ENCODE data around the gene RSAD1. TPM values are rescaled to one million over a fixed set of nuclear protein-coding genes. Genes with fewer than 3 reads are reported as not detected.

Gene RSAD1
- total RNA-seq, 3 donors from 2014 or later (not counting 1 experiment from before 2014, with no cell fraction given): 49.0 to 71.3 (median 56.5) TPM

DNA sequence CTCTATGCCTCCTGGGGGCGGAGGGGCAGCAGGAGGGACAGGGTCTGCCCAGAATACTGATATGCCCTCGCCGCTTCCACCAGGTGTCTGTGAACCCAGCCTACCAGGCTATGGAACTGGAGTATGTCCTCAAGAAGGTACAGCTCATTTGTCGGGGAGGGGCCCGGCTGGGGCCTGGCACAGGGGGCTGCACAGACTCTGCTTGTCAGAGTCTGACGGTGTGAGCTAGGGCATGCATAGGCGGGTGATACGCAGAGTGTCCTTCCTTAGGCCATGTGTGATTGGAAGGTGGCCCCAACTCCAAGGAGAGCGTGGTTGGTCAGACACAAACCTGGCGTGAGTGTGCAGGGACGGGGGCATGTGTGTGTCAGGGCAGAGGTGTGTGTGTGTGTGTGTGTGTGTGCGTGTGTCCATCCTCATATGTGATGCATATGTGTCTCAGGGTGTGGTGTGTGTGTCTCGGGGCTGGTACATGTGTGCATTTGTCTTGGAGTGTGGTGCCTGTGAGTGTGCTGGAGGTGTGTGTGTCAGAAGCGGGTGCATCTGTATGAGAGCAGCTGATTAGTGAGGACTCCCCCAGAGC lies 17.0 kb upstream of the RSAD1 start:
- H3K27me3 Mint-ChIP-seq (ENCODE audit: low read depth in 2 of 2): no peaks in the 10 kb centered on the region
- H3K27ac ChIP-seq (ENCODE audit: low read length): no peak overlapping the region
- no peak for DNase-seq
- H3K4me1 Mint-ChIP-seq: peaks cover 0 to under 1% of the 10 kb centered on the region in 2 donors
- no peaks in the 10 kb centered on the region for H3K36me3 Mint-ChIP-seq
- H3K4me1 ChIP-seq (ENCODE audit: control insufficient read depth, insufficient read depth, low read length): peaks cover 5% of the 10 kb centered on the region
- ATAC-seq: no peak
- H3K36me3 ChIP-seq (ENCODE audit: control insufficient read depth, insufficient read depth, low read length): no peaks in the 10 kb centered on the region
- H3K4me3 ChIP-seq (ENCODE audit: low read length): no peak overlapping the region
- no peaks in the 10 kb centered on the region for H3K27me3 ChIP-seq (ENCODE audit: control insufficient read depth, insufficient read depth, low read length)
- TF ChIP-seq, protein P1, sequence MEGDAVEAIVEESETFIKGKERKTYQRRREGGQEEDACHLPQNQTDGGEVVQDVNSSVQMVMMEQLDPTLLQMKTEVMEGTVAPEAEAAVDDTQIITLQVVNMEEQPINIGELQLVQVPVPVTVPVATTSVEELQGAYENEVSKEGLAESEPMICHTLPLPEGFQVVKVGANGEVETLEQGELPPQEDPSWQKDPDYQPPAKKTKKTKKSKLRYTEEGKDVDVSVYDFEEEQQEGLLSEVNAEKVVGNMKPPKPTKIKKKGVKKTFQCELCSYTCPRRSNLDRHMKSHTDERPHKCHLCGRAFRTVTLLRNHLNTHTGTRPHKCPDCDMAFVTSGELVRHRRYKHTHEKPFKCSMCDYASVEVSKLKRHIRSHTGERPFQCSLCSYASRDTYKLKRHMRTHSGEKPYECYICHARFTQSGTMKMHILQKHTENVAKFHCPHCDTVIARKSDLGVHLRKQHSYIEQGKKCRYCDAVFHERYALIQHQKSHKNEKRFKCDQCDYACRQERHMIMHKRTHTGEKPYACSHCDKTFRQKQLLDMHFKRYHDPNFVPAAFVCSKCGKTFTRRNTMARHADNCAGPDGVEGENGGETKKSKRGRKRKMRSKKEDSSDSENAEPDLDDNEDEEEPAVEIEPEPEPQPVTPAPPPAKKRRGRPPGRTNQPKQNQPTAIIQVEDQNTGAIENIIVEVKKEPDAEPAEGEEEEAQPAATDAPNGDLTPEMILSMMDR (IDR thresholded peaks at IDR 0.05): no peak
- no peak overlapping the region for H3K4me3 Mint-ChIP-seq
- 89% methylated on average over 14 of the region's 14 CpGs for WGBS (ENCODE audit: insufficient coverage)
- H3K27ac Mint-ChIP-seq: no peak overlapping the region
- intact Hi-C loops (cut with micrococcal nuclease): no loop called here
- no peaks in the 10 kb centered on the region for H3K9me3 ChIP-seq (ENCODE audit: control insufficient read depth, insufficient read depth, low read length)
- H3K9me3 Mint-ChIP-seq: no peaks in the 10 kb centered on the region

GRCh38 chr17:50462446-50462845 lies 16.2 kb upstream of the RSAD1 start:
- H3K4me3 ChIP-seq (ENCODE audit: low read length): no peak overlapping the region
- H3K36me3 ChIP-seq (ENCODE audit: control insufficient read depth, insufficient read depth, low read length): no peaks in the 10 kb centered on the region
- 89% methylated on average over 9 of the region's 9 CpGs for WGBS (ENCODE audit: insufficient coverage)
- TF ChIP-seq, protein P1 (IDR thresholded peaks at IDR 0.05): no peak
- Mint-ChIP-seq H3K4me1 (peaks cover 0 to 6% of the 10 kb centered on the region in 2 donors), H3K4me3 (no peak overlapping the region), H3K27me3 (ENCODE audit: low read depth in 2 of 2) (peaks cover under 1 to 2% of the 10 kb centered on the region in 2 donors), H3K9me3 (no peaks in the 10 kb centered on the region), H3K36me3 (no peaks in the 10 kb centered on the region), H3K27ac (no peak overlapping the region)
- H3K27ac ChIP-seq (ENCODE audit: low read length): no peak overlapping the region
- DNase-seq (no peak), ATAC-seq (no peak)
- no peaks in the 10 kb centered on the region for H3K27me3 ChIP-seq (ENCODE audit: control insufficient read depth, insufficient read depth, low read length)
- peaks cover 9% of the 10 kb centered on the region for H3K4me1 ChIP-seq (ENCODE audit: control insufficient read depth, insufficient read depth, low read length)
- H3K9me3 ChIP-seq (ENCODE audit: control insufficient read depth, insufficient read depth, low read length): no peaks in the 10 kb centered on the region
- intact Hi-C loops (cut with micrococcal nuclease): no loop called here

DNA sequence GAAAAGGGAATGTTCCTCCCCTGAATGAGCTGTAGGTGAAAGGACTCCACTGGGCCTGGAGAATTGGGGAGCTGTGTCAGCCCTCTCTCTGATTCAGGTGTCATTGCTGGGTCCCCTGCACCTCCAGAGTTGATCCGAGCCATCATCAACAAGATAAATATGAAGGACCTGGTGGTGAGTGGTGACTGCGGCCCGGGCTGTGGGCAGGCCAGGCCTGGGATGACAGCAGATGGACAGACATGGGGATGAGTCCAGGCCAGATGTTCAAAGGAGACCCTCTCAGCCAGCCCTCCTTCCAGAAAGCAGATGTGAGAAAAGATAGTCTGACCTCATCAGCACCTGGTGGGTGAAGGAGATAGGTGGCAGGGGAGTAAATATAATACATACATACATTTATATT lies 14.5 kb upstream of the RSAD1 start:
- Histone ChIP-seq H3K4me3 (ENCODE audit: low read length) (no peak overlapping the region), H3K36me3 (ENCODE audit: control insufficient read depth, insufficient read depth, low read length) (no peaks in the 10 kb centered on the region), H3K27me3 (ENCODE audit: control insufficient read depth, insufficient read depth, low read length) (peaks cover 6% of the 10 kb centered on the region), H3K4me1 (ENCODE audit: control insufficient read depth, insufficient read depth, low read length) (peaks cover 22% of the 10 kb centered on the region), H3K27ac (ENCODE audit: low read length) (no peak overlapping the region), H3K9me3 (ENCODE audit: control insufficient read depth, insufficient read depth, low read length) (no peaks in the 10 kb centered on the region)
- peaks cover 11 to 13% of the 10 kb centered on the region in 2 donors for H3K27me3 Mint-ChIP-seq (ENCODE audit: low read depth in 2 of 2)
- intact Hi-C loops (cut with micrococcal nuclease): no loop called here
- H3K4me3 Mint-ChIP-seq: no peak overlapping the region
- H3K36me3 Mint-ChIP-seq: no peaks in the 10 kb centered on the region
- no peaks in the 10 kb centered on the region for H3K9me3 Mint-ChIP-seq
- DNase-seq (no peak), ATAC-seq (no peak)
- TF ChIP-seq, protein P1 (IDR thresholded peaks at IDR 0.05): no peak
- H3K27ac Mint-ChIP-seq: no peak overlapping the region
- 93% methylated on average over 3 of the region's 3 CpGs for WGBS (ENCODE audit: insufficient coverage)
- H3K4me1 Mint-ChIP-seq: peaks cover 5 to 12% of the 10 kb centered on the region in 2 donors

GRCh38 chr17:50464736-50465135 lies 13.9 kb upstream of the RSAD1 start:
- no peaks in the 10 kb centered on the region for H3K36me3 Mint-ChIP-seq
- Histone ChIP-seq H3K36me3 (ENCODE audit: control insufficient read depth, insufficient read depth, low read length) (no peaks in the 10 kb centered on the region), H3K4me1 (ENCODE audit: control insufficient read depth, insufficient read depth, low read length) (peaks cover 28% of the 10 kb centered on the region), H3K27me3 (ENCODE audit: control insufficient read depth, insufficient read depth, low read length) (peaks cover 10% of the 10 kb centered on the region), H3K4me3 (ENCODE audit: low read length) (no peak overlapping the region), H3K27ac (ENCODE audit: low read length) (no peak overlapping the region), H3K9me3 (ENCODE audit: control insufficient read depth, insufficient read depth, low read length) (no peaks in the 10 kb centered on the region)
- no peak overlapping the region for H3K27ac Mint-ChIP-seq
- TF ChIP-seq, protein P1 (IDR thresholded peaks at IDR 0.05): no peak
- H3K4me1 Mint-ChIP-seq: peaks cover 5 to 12% of the 10 kb centered on the region in 2 donors
- H3K4me3 Mint-ChIP-seq: no peak overlapping the region
- H3K9me3 Mint-ChIP-seq: no peaks in the 10 kb centered on the region
- no peak for ATAC-seq
- no peak for DNase-seq
- intact Hi-C loops (cut with micrococcal nuclease): no loop called here
- 88% methylated on average over 4 of the region's 4 CpGs for WGBS (ENCODE audit: insufficient coverage)
- peaks cover 11 to 13% of the 10 kb centered on the region in 2 donors for H3K27me3 Mint-ChIP-seq (ENCODE audit: low read depth in 2 of 2)
